GM06990 (cell line): ENCODE results near the gene B3GALT5.
"Not testable (repeated sequence)": the region's sequence is repeated elsewhere in the genome, so short reads cannot be mapped to it uniquely, and the experiment has no call there.

Experiments used
- DNase-seq: peaks from one replicate; pipeline ENCODE4 v3.0.0-alpha.2; 2011; ENCODE audit not compliant: insufficient read length; ENCODE audit errors: extremely low read depth
- H3K27me3 ChIP-seq: replicated peaks from 2 replicates; pipeline ENCODE4 v1.6.0; 2011; ENCODE audit warnings: low read length; ENCODE audit not compliant: control insufficient read depth, insufficient read depth
- H3K36me3 ChIP-seq: 2 replicates; pipeline ENCODE4 v1.5.1; 2011; ENCODE audit warnings: low read length; ENCODE audit not compliant: control insufficient read depth, insufficient read depth
- H3K4me3 ChIP-seq: replicated peaks from 2 replicates; pipeline ENCODE4 v1.5.1; 2011; ENCODE audit warnings: low read depth, mild to moderate bottlenecking, control low read depth, low read length
- CTCF ChIP-seq: IDR thresholded peaks from 2 replicates; pipeline ENCODE4 v1.5.1; 2011; ENCODE audit warnings: low read length, control low read depth, mild to moderate bottlenecking, inconsistent platforms; ENCODE audit not compliant: insufficient read depth, poor library complexity, severe bottlenecking

B3GALT5 gene

GRCh38 chr21:39681845-39682244 is 69.1 kb downstream of the B3GALT5 start:
- TF ChIP-seq CTCF: no peak
- H3K36me3 ChIP-seq: no peaks in the 10 kb centered on the region
- no peak for DNase-seq
- no peak overlapping the region for H3K4me3 ChIP-seq
- no peaks in the 10 kb centered on the region for H3K27me3 ChIP-seq

- DNase-seq: no peak
- Histone ChIP-seq H3K27me3 (no peaks in the 10 kb centered on the region), H3K4me3 (no peak overlapping the region), H3K36me3 (no peaks in the 10 kb centered on the region)
- TF ChIP-seq CTCF: no peak
These were observed 72.5 kb downstream of the B3GALT5 start for GRCh38 chr21:39685236-39685635.

- no peak for TF ChIP-seq CTCF
- H3K27me3 ChIP-seq: no peaks in the 10 kb centered on the region
- no peaks in the 10 kb centered on the region for H3K36me3 ChIP-seq
- no peak for DNase-seq
- H3K4me3 ChIP-seq: no peak overlapping the region
These were observed 73.3 kb downstream of the B3GALT5 start for GRCh38 chr21:39685991-39686390.

- no peak for TF ChIP-seq CTCF
- DNase-seq: no peak
- Histone ChIP-seq H3K4me3 (no peak overlapping the region), H3K36me3 (no peaks in the 10 kb centered on the region), H3K27me3 (no peaks in the 10 kb centered on the region)
These were observed 74.1 kb downstream of the B3GALT5 start for GRCh38 chr21:39686646-39687468.

- no peaks in the 10 kb centered on the region for H3K36me3 ChIP-seq
- DNase-seq: no peak
- no peaks in the 10 kb centered on the region for H3K27me3 ChIP-seq
- TF ChIP-seq CTCF: no peak
- H3K4me3 ChIP-seq: no peak overlapping the region
These were observed 75.3 kb downstream of the B3GALT5 start for GRCh38 chr21:39688010-39688409.

- DNase-seq, H3K4me3 ChIP-seq, H3K36me3 ChIP-seq, H3K27me3 ChIP-seq: not testable (repeated sequence)
These were observed 77.1 kb downstream of the B3GALT5 start for GRCh38 chr21:39689860-39690259.
